HEK293 (cell line): ENCODE results near the gene BOK.

Source experiments
- KLF1 ChIP-seq: fragments of 450-650 bp; formaldehyde crosslinking; IDR thresholded peaks from 2 replicates; pipeline ENCODE4 v1.5.1; 2016; ENCODE audit warnings: missing biosample characterization, missing genetic modification characterization
- YY1 ChIP-seq: fragments of 450-650 bp; formaldehyde crosslinking; IDR thresholded peaks from 2 replicates; pipeline ENCODE4 v1.5.1; 2018; ENCODE audit warnings: missing biosample characterization, missing genetic modification characterization
- ZNF221 ChIP-seq: fragments of 450-650 bp; formaldehyde crosslinking; IDR thresholded peaks from 2 replicates; pipeline ENCODE4 v1.5.1; 2017; ENCODE audit warnings: missing biosample characterization, missing genetic modification characterization, borderline replicate concordance
- ZNF549 ChIP-seq: fragments of 450-650 bp; IDR thresholded peaks from 2 replicates; pipeline ENCODE4 v1.5.1; 2018; ENCODE audit warnings: missing biosample characterization, missing genetic modification characterization, mild to moderate bottlenecking, inconsistent platforms, moderate library complexity
- ZNF707 ChIP-seq: fragments of 450-650 bp; formaldehyde crosslinking; IDR thresholded peaks from 2 replicates; pipeline ENCODE4 v1.5.1; 2016; ENCODE audit warnings: missing biosample characterization, missing genetic modification characterization
- TF ChIP-seq, protein P1 (sequence below): fragments of 450-650 bp; formaldehyde crosslinking; IDR thresholded peaks from 2 replicates; pipeline ENCODE4 v1.5.1; 2016; ENCODE audit warnings: missing biosample characterization, missing genetic modification characterization
- TF ChIP-seq, protein P2 (sequence below): fragments of 450-650 bp; formaldehyde crosslinking; IDR thresholded peaks from 2 replicates; pipeline ENCODE4 v1.5.1; 2016; ENCODE audit warnings: missing biosample characterization, missing genetic modification characterization

DNA sequence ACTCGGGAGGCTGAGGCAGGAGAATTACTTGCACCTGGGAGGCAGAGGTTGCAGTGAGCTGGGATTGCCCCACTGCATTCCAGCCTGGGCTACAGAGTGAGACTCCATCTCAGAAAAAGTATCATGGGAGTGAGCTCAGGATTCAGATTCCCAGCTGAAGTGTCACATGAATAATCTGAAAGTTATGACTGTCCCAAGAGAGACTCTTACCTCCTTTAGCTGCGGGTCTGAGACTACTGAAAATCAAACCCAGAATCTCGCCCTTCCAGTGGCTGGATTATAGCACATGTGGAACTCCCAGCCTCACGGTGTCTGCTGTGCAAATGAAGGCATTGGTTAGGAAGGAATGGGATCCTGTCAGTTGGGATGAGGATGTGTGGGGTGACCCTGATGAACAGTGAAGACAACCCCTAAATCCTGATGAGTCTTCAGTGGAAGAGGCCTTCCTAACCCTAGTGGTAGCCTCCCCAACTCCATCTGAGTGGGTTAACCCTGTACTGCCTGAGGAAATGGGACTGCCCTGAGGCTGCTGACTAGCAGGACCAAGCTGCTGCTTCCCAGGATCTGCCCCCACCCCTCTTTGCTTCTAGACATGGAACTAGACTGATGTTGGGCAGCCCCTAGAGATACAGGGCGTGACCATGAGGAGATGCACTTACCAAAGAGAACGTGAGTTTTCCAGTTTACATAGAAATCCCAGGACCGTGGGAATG lies 16.5 kb downstream of the BOK start:
- no peak for TF ChIP-seq ZNF221 (tag by site-specific recombination)
- no peak for TF ChIP-seq ZNF549 (tag by site-specific recombination)
- TF ChIP-seq YY1 (tag by site-specific recombination): no peak
- TF ChIP-seq, protein P1, sequence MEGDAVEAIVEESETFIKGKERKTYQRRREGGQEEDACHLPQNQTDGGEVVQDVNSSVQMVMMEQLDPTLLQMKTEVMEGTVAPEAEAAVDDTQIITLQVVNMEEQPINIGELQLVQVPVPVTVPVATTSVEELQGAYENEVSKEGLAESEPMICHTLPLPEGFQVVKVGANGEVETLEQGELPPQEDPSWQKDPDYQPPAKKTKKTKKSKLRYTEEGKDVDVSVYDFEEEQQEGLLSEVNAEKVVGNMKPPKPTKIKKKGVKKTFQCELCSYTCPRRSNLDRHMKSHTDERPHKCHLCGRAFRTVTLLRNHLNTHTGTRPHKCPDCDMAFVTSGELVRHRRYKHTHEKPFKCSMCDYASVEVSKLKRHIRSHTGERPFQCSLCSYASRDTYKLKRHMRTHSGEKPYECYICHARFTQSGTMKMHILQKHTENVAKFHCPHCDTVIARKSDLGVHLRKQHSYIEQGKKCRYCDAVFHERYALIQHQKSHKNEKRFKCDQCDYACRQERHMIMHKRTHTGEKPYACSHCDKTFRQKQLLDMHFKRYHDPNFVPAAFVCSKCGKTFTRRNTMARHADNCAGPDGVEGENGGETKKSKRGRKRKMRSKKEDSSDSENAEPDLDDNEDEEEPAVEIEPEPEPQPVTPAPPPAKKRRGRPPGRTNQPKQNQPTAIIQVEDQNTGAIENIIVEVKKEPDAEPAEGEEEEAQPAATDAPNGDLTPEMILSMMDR (tag by site-specific recombination): no peak
- no peak for TF ChIP-seq KLF1
- TF ChIP-seq ZNF707 (tag by site-specific recombination): no peak
- TF ChIP-seq, protein P2, sequence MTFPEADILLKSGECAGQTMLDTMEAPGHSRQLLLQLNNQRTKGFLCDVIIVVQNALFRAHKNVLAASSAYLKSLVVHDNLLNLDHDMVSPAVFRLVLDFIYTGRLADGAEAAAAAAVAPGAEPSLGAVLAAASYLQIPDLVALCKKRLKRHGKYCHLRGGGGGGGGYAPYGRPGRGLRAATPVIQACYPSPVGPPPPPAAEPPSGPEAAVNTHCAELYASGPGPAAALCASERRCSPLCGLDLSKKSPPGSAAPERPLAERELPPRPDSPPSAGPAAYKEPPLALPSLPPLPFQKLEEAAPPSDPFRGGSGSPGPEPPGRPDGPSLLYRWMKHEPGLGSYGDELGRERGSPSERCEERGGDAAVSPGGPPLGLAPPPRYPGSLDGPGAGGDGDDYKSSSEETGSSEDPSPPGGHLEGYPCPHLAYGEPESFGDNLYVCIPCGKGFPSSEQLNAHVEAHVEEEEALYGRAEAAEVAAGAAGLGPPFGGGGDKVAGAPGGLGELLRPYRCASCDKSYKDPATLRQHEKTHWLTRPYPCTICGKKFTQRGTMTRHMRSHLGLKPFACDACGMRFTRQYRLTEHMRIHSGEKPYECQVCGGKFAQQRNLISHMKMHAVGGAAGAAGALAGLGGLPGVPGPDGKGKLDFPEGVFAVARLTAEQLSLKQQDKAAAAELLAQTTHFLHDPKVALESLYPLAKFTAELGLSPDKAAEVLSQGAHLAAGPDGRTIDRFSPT (tag by site-specific recombination): no peak
